Measurements from ENCODE around the gene NUP98. TPM values are rescaled to one million over a fixed set of nuclear protein-coding genes. Genes with fewer than 3 reads are reported as not detected.

NUP98 gene
- total RNA-seq, 1 experiment from 2014 or later: 59.7 TPM

DNA sequence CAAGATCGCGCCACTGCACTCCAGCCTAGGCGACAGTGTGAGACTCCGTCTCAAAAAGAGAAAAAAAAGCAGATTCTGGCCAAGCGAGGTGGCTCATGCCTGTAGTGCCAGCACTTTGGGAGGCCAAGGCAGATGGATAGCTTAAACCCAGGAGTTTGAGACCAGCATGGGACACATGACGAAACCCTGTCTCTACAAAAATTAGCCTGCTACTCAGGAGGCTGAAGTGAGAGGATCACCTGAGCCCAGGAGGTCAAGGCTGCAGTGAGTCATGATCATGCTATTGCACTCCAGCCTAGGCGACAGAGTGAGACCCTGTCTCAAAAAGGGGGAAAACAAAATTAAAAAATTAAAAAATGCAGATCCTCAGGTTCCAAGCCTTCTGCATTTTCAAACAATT is 25.0 kb upstream of the NUP98 start:
- CTCF ChIA-PET: no interaction called here
- no TSS peak for BruUV-seq (replicated peaks)
- H3K27ac ChIP-seq: no peak overlapping the region

GRCh38 chr11:3820971-3821370 is 23.6 kb upstream of the NUP98 start:
- intact Hi-C loops (cut with micrococcal nuclease; ENCODE audit: unreplicated experiment): no loop called here
- Histone ChIP-seq H3K9me3 (ENCODE audit: insufficient read depth, low read depth) (no peaks in the 10 kb centered on the region), H2AFZ (no peak overlapping the region), H3K27ac (no peak overlapping the region), H3K9me2 (ENCODE audit: insufficient read depth) (no peaks in the 10 kb centered on the region), H4K20me1 (ENCODE audit: insufficient read depth) (no peaks in the 10 kb centered on the region), H3K4me3 (no peak overlapping the region), H3K4me1 (replicated peaks; ENCODE audit: insufficient read depth) (peaks cover 15% of the 10 kb centered on the region), H3K4me2 (no peak overlapping the region), H3K36me3 (ENCODE audit: low read depth) (no peaks in the 10 kb centered on the region), H3F3A (ENCODE audit: insufficient read depth, low read depth) (no peaks in the 10 kb centered on the region; the same call in 1 of the 2 replicates), H3K79me2 (ENCODE audit: low read depth) (no peaks in the 10 kb centered on the region), H3K27me3 (ENCODE audit: insufficient read depth, low read depth) (no peaks in the 10 kb centered on the region)
- TF ChIP-seq CTCF (conservative IDR thresholded peaks at IDR 0.05) (no peak), EZH2 (IDR thresholded peaks at IDR 0.05; ENCODE audit: low read depth) (no peak)
- no peak for DNase-seq
- no TSS peak for BruUV-seq (replicated peaks)
- POLR2A ChIA-PET (ENCODE audit: unreplicated experiment): no interaction called here
- CTCF ChIA-PET: no interaction called here

More for the DNA sequence above, 25.0 kb upstream of the NUP98 start:
- TF ChIP-seq EZH2 (IDR thresholded peaks at IDR 0.05; ENCODE audit: low read depth): no peak
- TF ChIP-seq CTCF (conservative IDR thresholded peaks at IDR 0.05): no peak
- H2AFZ ChIP-seq: no peak overlapping the region
- no peak for DNase-seq
- no peaks in the 10 kb centered on the region; the same call in 1 of the 2 replicates for H3F3A ChIP-seq (ENCODE audit: insufficient read depth, low read depth)
- no peaks in the 10 kb centered on the region for H4K20me1 ChIP-seq (ENCODE audit: insufficient read depth)
- no peaks in the 10 kb centered on the region for H3K9me2 ChIP-seq (ENCODE audit: insufficient read depth)
- H3K27me3 ChIP-seq (ENCODE audit: insufficient read depth, low read depth): no peaks in the 10 kb centered on the region
- no peaks in the 10 kb centered on the region for H3K79me2 ChIP-seq (ENCODE audit: low read depth)
- intact Hi-C loops (cut with micrococcal nuclease; ENCODE audit: unreplicated experiment): no loop called here
- POLR2A ChIA-PET (ENCODE audit: unreplicated experiment): no interaction called here
- H3K36me3 ChIP-seq (ENCODE audit: low read depth): no peaks in the 10 kb centered on the region
- H3K4me3 ChIP-seq: no peak overlapping the region
- H3K4me2 ChIP-seq: no peak overlapping the region
- no peaks in the 10 kb centered on the region for H3K9me3 ChIP-seq (ENCODE audit: insufficient read depth, low read depth)
- H3K4me1 ChIP-seq (replicated peaks; ENCODE audit: insufficient read depth): peaks cover 1% of the 10 kb centered on the region; the same call in 1 of the 2 replicates

- TF ChIP-seq EZH2 (IDR thresholded peaks at IDR 0.05; ENCODE audit: low read depth) (no peak), CTCF (conservative IDR thresholded peaks at IDR 0.05) (no peak)
- Histone ChIP-seq H3K4me3 (no peak overlapping the region), H3K4me2 (peak overlapping the region; percentile 54; the same call in 1 of the 2 replicates), H4K20me1 (ENCODE audit: insufficient read depth) (no peaks in the 10 kb centered on the region), H2AFZ (no peak overlapping the region), H3K9me2 (ENCODE audit: insufficient read depth) (no peaks in the 10 kb centered on the region), H3K36me3 (ENCODE audit: low read depth) (no peaks in the 10 kb centered on the region), H3K27me3 (ENCODE audit: insufficient read depth, low read depth) (no peaks in the 10 kb centered on the region), H3F3A (ENCODE audit: insufficient read depth, low read depth) (no peaks in the 10 kb centered on the region), H3K9me3 (ENCODE audit: insufficient read depth, low read depth) (no peaks in the 10 kb centered on the region), H3K4me1 (replicated peaks; ENCODE audit: insufficient read depth) (peaks cover 19% of the 10 kb centered on the region), H3K79me2 (ENCODE audit: low read depth) (no peaks in the 10 kb centered on the region), H3K27ac (no peak overlapping the region)
- no TSS peak for BruUV-seq (replicated peaks)
- DNase-seq: no peak
- ChIA-PET CTCF (no interaction called here), POLR2A (ENCODE audit: unreplicated experiment) (interaction anchor here (0.7 kb wide), 1 partner anchor 576 kb away, joined by 8 read pairs; the partner anchor contains the start of gene TRIM21)
- intact Hi-C loops (cut with micrococcal nuclease; ENCODE audit: unreplicated experiment): no loop called here
These were observed 19.9 kb upstream of the NUP98 start for GRCh38 chr11:3817181-3817800.
